ENCODE data around the gene IL13RA1.

Gene IL13RA1

DNA sequence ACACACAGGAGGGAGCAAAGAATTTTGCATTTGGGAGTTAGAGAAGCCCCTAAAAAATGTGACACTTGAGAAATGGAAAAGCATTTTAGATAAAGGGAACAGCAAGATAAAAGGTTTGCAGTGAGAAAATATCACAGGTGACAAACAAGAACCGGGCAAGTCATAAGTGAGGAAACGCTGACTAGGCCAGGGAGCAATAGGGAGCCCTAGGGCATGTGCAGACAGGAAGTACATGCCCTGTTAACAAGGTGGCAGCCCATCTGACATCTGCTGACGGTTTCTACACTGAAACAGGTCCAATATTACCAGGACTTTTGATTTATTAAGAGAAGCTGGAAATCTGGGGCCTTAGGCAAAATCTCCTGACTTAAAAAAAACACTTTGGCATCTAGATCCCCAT lies 4.0 kb upstream of the IL13RA1 start:
- Histone ChIP-seq H3K9me3 (ENCODE audit: low read length) (no peaks in the 10 kb centered on the region), H3F3A (ENCODE audit: insufficient read depth, low read length) (no peaks in the 10 kb centered on the region), H3K4me3 (ENCODE audit: low read depth, low read length, poor library complexity, severe bottlenecking) (no peak overlapping the region), H3K27ac (ENCODE audit: low read depth, low read length, poor library complexity, severe bottlenecking) (no peak overlapping the region), H2AFZ (ENCODE audit: low read length) (no peak overlapping the region), H3K9me2 (ENCODE audit: low read depth, low read length) (no peaks in the 10 kb centered on the region), H3K4me2 (ENCODE audit: low read length) (no peak overlapping the region), H3K79me2 (ENCODE audit: insufficient read depth, low read length) (no peaks in the 10 kb centered on the region), H3K36me3 (ENCODE audit: insufficient read depth, low read length) (no peaks in the 10 kb centered on the region), H3K27me3 (ENCODE audit: insufficient read depth, low read length) (no peaks in the 10 kb centered on the region), H3K4me1 (ENCODE audit: insufficient read depth, low read length, severe bottlenecking) (peaks cover 8% of the 10 kb centered on the region), H3K9ac (ENCODE audit: low read length) (no peak overlapping the region), H4K20me1 (ENCODE audit: insufficient read depth, low read length) (no peaks in the 10 kb centered on the region)
- TF ChIP-seq EZH2 (IDR thresholded peaks at IDR 0.05; ENCODE audit: borderline replicate concordance, low read length) = no peak
- TF ChIP-seq, protein P1, sequence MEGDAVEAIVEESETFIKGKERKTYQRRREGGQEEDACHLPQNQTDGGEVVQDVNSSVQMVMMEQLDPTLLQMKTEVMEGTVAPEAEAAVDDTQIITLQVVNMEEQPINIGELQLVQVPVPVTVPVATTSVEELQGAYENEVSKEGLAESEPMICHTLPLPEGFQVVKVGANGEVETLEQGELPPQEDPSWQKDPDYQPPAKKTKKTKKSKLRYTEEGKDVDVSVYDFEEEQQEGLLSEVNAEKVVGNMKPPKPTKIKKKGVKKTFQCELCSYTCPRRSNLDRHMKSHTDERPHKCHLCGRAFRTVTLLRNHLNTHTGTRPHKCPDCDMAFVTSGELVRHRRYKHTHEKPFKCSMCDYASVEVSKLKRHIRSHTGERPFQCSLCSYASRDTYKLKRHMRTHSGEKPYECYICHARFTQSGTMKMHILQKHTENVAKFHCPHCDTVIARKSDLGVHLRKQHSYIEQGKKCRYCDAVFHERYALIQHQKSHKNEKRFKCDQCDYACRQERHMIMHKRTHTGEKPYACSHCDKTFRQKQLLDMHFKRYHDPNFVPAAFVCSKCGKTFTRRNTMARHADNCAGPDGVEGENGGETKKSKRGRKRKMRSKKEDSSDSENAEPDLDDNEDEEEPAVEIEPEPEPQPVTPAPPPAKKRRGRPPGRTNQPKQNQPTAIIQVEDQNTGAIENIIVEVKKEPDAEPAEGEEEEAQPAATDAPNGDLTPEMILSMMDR (IDR thresholded peaks at IDR 0.05; ENCODE audit: low read length) = no peak

DNA sequence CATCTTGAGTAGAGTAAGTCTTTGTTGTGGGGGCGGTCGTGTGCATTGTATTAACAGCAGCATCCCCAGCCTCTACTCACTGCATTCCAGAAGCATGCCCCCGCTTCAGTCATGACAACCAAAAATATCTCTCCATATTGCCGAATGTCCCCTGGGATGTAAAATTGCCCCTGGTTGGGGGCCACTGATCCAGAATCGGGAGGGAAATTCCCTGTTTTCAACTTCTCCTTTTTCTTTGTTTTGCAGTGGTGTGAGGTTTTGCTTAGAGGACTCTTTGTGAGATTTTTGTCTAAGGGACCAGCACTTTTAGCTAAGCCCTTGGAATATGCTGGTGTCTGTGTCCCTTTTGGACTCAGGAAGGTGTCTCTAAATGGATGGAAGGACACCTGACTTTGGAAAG lies 3.0 kb upstream of the IL13RA1 start:
- H2AFZ ChIP-seq (ENCODE audit: low read length) = no peak overlapping the region
- no peak overlapping the region for H3K27ac ChIP-seq (ENCODE audit: low read depth, low read length, poor library complexity, severe bottlenecking)
- H3K9ac ChIP-seq (ENCODE audit: low read length) = no peak overlapping the region
- no peaks in the 10 kb centered on the region for H3K9me3 ChIP-seq (ENCODE audit: low read length)
- H3K4me2 ChIP-seq (ENCODE audit: low read length) = no peak overlapping the region
- H3K4me3 ChIP-seq (ENCODE audit: low read depth, low read length, poor library complexity, severe bottlenecking) = no peak overlapping the region
- no peaks in the 10 kb centered on the region for H3F3A ChIP-seq (ENCODE audit: insufficient read depth, low read length)
- H3K9me2 ChIP-seq (ENCODE audit: low read depth, low read length) = no peaks in the 10 kb centered on the region
- no peaks in the 10 kb centered on the region for H3K36me3 ChIP-seq (ENCODE audit: insufficient read depth, low read length)
- H4K20me1 ChIP-seq (ENCODE audit: insufficient read depth, low read length) = no peaks in the 10 kb centered on the region
- no peak for TF ChIP-seq EZH2 (IDR thresholded peaks at IDR 0.05; ENCODE audit: borderline replicate concordance, low read length)
- TF ChIP-seq, protein P1 (IDR thresholded peaks at IDR 0.05; ENCODE audit: low read length) = no peak
- H3K27me3 ChIP-seq (ENCODE audit: insufficient read depth, low read length) = no peaks in the 10 kb centered on the region
- H3K4me1 ChIP-seq (ENCODE audit: insufficient read depth, low read length, severe bottlenecking) = peaks cover 8% of the 10 kb centered on the region
- no peaks in the 10 kb centered on the region for H3K79me2 ChIP-seq (ENCODE audit: insufficient read depth, low read length)

DNA sequence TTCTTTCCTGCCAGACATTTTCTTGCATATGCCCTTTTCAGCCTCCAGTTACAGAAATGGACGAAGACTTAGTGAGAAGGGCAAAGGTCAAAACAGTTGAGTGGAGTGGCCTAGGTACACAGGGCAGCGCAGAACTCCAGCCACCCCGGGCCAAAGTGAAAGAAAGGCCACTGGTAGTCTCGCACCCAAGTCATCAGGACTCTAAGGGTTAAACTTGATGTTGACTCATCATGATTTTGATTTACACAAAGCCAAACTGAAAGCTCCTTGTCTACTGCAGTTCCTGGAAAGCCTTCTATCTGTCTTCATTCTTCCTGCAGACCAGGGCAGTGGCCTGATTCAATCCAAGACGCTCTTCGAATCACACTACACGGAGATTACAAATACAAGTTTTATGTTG lies 2.6 kb upstream of the IL13RA1 start:
- H3K4me3 ChIP-seq (ENCODE audit: low read depth, low read length, poor library complexity, severe bottlenecking) = no peak overlapping the region
- peaks cover 8% of the 10 kb centered on the region for H3K4me1 ChIP-seq (ENCODE audit: insufficient read depth, low read length, severe bottlenecking)
- H3K9ac ChIP-seq (ENCODE audit: low read length) = no peak overlapping the region
- no peaks in the 10 kb centered on the region for H3K27me3 ChIP-seq (ENCODE audit: insufficient read depth, low read length)
- TF ChIP-seq EZH2 (IDR thresholded peaks at IDR 0.05; ENCODE audit: borderline replicate concordance, low read length) = no peak
- TF ChIP-seq, protein P1 (IDR thresholded peaks at IDR 0.05; ENCODE audit: low read length) = no peak
- no peaks in the 10 kb centered on the region for H3K9me3 ChIP-seq (ENCODE audit: low read length)
- H3F3A ChIP-seq (ENCODE audit: insufficient read depth, low read length) = no peaks in the 10 kb centered on the region
- H4K20me1 ChIP-seq (ENCODE audit: insufficient read depth, low read length) = no peaks in the 10 kb centered on the region
- H3K27ac ChIP-seq (ENCODE audit: low read depth, low read length, poor library complexity, severe bottlenecking) = no peak overlapping the region
- no peaks in the 10 kb centered on the region for H3K79me2 ChIP-seq (ENCODE audit: insufficient read depth, low read length)
- no peak overlapping the region for H3K4me2 ChIP-seq (ENCODE audit: low read length)
- H2AFZ ChIP-seq (ENCODE audit: low read length) = no peak overlapping the region
- no peaks in the 10 kb centered on the region for H3K9me2 ChIP-seq (ENCODE audit: low read depth, low read length)
- no peaks in the 10 kb centered on the region for H3K36me3 ChIP-seq (ENCODE audit: insufficient read depth, low read length)

Measured in OCI-LY1 (cell line).